Hypothalamus (tissue), 51 donors: ENCODE results near the gene DPAGT1.
"Not testable (repeated sequence)": the region's sequence is repeated elsewhere in the genome, so short reads cannot be mapped to it uniquely, and the experiment has no call there.

Experiments
- DNase-seq, 51 donors: peaks; one replicate each; lab custom pipeline; 2025; lab: John Stamatoyannopoulos, UW

DPAGT1 gene

DNA sequence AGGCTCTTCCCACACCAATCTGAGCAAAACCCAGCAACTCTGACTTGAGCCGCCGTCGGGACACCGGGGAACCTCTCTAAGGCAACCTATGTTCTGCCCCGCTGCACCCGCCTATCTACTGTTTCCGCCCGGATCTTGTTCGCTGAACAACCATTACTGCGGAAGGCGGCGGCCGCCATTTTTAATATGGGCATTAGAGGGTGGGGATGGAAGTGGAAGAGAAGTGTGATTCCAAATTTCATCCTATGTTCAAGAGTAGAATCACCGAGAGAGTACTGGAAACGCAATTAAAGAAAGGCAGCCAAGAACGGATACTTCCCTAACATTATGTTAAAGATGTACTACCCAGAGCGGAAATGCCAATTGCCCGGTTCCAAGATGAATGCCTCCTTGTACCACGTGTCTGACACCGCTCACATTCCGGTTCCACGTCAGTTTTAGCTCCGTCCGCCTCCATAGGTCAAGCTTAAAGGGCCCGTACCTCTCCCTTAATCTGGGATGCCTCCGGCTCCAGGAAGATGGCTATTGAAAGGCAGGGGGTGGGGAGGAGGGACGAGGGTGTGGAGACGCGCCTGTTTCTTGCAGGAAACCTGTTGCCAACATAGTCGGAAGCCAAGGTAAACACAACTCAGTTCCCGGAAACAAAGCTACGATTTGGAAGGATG, at the start of gene DPAGT1:
DPAGT1 (minus strand) TSS at position 95 of the 665 bp plus-strand sequence. CDS start 198 bp downstream, outside the sequence.
- DNase-seq = peak; percentile 56 to 98 (median 83)

DNA sequence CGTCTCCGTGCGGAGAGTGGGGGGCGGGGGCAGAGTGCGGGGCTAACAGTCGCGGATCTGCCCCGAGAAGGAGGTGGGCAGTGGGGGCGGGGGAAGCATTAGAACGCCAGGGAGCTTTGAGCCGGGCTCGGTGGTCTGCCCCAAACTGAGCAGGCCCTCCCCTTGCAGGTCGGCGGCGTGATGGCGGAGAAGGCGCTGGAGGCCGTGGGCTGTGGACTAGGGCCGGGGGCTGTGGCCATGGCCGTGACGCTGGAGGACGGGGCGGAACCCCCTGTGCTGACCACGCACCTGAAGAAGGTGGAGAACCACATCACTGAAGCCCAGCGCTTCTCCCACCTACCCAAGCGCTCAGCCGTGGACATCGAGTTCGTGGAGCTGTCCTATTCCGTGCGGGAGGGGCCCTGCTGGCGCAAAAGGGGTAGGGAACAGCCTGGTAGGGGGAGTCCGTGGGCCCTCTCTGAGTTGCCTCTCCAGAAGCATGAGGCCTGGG, 48.2 kb upstream of the DPAGT1 start:
- DNase-seq = no peak

DNA sequence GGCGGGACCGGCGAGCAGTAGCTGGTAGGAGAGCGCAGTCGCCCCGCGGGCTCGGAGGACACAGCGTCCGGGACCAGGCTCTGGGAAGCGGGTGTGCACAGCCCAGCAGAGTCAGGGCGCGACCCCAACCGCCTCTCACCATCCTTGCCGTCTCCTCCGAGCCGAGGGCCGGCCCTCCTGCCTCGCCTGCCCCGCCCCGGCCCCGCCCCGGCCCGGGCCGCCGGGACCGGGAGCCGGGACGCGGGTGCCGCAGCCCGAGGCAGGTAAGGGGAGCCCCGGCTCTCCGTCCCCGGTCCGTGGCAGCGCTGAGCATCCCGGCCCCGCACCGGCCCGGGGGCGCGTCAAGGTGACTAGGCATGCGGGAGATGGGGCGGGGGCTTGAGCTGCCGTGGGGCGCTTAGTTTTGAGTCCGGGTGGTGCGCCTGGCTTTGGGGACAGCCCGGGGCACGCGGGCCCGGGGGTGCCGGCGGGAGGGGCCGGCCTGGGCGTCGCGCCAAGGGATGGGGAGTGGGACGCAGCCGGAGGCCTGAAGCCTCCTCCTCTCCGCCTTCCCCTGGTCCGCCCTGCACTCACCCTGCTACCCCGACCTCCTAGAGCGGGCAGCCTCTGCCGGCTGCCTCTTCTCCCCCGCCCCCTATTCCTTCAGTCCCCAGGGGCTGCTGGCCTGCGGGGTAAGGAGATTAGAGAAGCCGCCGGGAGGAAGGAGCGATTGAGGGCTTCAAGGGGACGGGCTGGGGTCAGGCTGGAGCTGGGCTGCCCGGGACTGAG, 47.5 kb upstream of the DPAGT1 start, which contains the start of gene ABCG4:
ABCG4 (plus strand) TSS at position 35 of the 768 bp plus-strand sequence. CDS start 914 bp downstream, outside the sequence.
- peak in 4 of 51 donors; percentile 14 to 38 (median 20) for DNase-seq

DNA sequence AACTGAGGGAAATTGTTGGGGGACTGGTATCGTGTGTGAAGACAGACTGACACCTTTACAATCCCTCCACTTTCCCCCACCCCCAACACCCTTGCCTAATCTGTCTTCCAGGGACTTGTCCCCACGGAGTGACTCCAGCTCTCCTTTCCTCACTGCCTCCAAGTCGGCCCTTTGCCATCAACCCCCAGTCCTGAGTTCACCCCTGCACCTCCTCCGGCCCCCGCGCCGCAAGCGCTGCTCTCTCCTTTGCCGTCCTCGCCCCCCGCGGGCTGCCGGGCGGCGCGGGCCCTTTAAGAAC, 47.0 kb upstream of the DPAGT1 start:
- no peak for DNase-seq

DNA sequence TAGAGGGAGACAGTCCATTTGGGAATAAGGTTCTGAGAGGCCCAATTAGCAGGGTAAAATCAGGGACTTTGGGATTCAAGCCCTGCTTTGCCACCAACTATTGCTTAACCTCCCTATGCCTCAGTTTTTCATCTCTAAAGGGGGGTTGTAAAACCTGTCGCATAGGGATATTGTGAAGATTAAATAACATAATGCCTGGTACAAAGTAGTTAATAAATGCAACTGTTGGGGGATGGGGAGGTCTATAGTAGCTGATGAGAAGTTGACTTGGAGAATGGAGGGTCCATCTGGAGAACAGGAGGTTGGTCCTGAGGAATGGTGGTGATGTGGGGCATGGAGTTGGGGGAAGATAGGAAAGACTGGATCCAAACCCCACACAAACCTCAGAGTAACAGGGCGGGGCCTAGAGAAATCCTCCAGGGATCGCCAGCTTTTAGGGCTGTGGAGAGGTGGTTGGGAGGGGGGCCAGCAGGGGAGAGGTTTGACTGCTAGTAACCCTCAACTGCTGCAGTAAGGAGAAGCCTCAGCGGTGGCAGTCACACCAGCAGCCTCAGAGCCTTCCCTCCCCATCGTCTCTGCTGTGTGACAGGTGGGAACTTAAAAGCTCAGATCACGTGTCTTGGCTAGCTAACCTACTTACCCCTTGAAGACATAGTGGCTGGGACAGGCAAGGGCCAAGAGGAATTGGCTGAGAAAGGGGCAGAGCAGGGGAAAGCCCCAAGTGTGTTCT, 46.1 kb upstream of the DPAGT1 start:
- DNase-seq = no peak

DNA sequence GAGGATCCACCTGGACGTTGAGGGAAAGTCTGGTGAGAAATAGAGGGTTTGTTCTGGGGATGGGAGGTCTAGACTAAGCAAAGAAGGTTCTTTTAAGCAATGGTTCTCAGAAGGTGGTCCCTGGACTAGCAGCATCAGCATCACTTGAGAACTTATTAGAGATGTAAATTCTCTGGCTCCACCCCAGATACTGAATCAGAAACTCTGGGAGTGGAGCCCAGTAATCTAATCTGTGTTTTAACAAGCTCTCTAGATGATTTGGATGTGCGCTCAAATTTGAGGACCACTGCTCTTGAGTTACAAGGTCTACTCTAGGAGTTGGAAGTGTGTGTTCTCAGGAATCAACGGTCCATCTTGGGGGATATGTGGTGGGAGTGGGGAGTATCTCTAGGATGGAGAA, 43.9 kb upstream of the DPAGT1 start:
- no peak for DNase-seq

DNA sequence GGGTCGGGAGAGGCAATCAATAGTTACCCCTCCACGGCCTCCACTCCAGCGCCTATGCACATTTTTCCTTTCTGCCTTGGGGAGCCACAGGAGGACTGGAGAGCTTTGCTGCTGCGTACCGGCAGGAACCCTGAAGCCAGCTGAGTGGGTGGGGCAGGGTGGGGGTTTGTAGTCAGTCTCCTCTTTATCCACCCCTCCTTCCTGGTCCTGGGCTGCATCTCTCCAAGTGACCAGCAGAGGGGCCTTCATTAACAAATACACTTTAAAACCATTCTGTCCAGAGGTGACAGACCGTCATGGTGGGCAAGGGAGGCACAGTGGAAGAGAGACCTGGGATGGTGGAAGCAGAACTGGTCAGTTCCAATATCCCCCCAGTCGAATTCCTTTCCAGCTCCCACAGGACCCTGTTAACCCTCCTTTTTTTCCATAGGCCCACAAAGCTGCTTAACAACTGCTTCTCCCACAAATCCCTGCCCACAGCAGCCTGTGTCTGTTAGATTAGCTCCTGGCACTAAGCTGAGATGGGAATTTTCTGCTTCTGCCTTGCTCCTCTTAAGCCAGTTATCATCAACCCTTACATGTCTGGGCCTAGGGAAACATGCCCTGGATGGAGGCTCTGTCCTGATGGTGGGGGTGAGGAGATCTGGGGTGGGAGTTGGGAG, 43.3 kb upstream of the DPAGT1 start:
- DNase-seq = peak in 20 of 51 donors; percentile 2 to 37 (median 22)

DNA sequence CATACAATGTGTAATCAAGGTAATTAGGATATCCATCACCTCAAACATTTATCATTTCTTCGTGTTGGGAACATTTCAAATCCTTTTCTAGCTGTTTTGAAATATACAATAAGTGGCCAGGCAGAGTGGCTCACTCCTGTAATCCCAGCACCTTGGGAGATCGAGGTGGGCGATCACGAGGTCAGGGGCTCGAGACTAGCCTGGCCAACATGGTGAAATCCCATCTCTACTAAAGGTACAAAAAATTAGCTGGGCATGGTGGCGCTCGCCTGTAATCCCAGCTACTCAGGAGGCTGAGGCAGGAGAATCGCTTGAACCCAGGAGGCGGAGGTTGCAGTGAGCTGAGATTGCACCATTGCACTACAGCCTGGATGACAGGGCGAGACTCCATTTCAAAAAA, 37.6 kb upstream of the DPAGT1 start:
- not testable (repeated sequence) for DNase-seq

DNA sequence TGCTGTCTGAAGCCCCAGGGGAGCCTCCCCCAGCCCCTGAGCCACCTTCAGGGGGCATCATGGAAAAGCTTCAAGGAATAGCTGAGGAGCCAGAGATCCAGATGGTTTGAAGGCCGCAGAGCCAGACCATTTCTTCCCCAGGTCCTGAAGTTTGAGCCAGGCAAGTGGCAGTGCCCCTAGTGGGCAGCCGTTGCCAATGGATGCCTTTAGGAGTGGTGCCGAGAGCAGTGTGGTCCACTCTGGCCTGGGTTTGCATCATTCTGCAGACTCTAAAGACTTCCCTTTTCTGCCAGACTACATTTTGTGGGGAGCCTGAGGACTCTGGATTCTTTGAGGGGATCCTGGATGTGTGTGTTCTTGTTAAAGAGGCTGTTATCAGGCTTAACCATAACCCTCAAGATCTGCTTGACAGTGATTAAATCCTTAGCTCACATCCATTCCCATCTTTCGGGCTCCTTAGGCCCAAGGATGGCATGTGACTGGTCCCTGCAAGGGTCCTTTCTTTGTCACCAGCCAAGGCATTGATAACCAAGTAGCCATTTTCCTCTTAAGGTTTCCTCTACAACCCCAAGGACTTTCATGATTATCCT, 32.8 kb upstream of the DPAGT1 start:
- no peak for DNase-seq

DNA sequence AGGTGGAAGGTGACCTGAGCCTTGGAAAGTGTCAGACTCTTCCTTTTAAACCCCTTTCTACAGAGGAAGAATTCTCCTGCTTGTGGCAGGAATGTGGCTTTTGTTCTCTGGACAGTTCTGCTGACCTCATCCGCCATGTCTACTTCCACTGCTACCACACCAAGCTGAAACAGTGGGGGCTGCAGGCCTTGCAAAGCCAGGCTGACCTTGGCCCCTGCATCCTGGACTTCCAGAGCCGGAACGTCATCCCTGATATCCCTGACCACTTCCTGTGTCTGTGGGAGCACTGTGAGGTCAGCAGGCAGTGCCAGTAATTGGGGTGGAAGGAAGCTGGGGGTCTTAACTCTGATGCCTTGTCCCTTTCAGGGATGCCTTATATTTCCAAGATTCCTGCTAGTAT, 29.0 kb upstream of the DPAGT1 start:
- DNase-seq = no peak

DNA sequence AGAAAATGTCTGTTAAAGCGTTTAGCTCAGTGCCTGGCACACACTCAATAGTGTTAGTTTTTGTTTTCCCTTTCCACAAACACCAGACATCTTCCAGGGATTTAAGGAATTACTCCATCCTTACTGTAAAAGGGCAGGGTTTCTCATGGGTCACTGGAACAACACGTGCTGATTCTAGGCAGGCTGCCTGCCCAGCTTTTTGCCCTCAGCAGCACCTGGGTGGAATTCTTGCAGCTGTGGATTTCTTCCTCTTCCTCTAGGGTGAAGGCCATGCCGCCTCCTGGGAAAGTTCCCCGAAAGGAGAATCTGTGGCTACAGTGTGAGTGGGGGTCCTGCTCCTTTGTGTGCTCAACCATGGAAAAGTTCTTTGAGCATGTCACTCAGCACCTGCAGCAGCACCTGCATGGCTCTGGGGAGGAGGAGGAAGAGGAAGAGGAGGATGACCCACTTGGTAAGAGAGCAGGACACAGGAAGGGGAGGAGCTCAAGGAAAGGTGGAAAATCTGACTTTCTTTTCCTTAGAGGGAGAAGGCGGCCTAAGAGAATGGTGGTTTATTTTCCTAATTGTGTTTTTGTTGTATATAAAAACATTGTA, 25.1 kb upstream of the DPAGT1 start:
- DNase-seq = no peak

DNA sequence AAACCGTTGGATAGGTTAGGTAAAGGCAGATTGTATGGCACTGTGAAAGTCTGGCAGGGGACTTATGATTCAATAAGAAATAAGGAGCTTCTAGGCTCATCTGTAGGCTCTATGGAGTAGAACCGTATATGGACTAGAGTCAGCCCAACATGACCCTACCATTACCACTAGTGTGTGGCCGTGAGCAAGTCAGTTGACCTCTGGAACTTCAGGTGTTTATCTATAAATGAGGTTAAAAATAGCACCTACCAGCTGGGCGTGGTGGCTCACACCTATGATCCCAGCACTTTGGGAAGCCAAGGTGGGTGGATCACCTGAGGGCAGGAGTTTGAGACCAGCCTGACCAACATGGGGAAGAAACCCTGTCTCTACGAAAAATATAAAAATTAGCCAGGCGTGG, 24.2 kb upstream of the DPAGT1 start:
- DNase-seq = no peak

DNA sequence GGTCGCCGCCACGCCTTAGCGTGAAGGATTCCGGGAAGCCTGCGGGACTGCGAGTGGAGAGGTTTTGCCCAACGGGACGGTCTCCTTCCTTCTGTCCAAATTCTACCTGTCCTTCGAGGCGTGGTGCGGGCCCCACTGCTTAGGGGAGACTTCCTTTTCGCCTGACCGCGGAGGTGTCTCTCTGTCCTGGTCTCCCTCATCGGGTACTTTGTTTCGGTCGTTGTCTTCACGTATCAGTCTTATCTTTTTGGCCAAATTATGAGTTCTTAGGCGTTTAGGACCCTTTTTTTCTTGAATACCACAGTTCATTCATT, 20.1 kb upstream of the DPAGT1 start:
- DNase-seq = no peak

DNA sequence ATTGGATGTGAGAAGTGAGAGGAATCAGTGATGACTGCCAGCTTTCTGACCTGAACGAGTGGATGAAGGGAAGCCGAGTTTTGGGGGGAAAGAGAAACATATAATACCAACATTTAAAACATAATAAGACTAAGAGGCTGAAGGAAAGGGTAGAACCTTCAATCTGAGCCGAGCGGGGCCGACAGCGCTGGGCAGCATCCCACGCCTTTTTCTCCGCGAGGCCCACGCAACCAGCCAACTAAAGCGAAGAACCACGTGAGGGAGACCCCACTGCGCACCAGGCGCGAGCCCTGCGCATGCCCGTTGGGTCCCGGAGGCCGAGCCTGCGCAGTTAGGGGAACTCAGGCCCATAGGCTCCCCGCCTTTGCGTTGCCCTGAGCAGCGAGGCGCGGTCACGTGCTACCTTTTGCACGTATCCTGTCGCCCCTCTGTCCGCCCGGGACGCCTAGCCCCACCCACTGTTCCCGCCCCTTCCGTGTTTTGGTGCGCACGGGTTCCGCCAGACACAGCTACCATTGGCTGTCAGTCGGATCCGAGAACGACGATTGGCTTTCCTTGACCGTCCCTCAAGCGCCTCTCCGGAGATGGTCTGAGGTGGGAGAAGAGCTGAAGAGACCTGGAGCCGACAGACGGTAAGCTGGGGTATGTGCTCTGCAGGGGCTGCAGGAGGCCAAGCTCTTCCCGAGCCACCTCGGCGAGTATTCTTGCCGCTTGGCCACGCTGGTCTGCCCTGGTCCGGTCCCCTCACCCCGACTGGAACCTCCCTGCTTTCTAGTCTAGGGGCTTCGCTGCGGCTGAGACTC, 19.6 kb upstream of the DPAGT1 start, which contains the start of gene HINFP:
HINFP (plus strand) TSS at position 573 of the 803 bp plus-strand sequence. CDS start 5,365 bp downstream, outside the sequence.
- DNase-seq = peak; percentile 82 to 100 (median 99)

DNA sequence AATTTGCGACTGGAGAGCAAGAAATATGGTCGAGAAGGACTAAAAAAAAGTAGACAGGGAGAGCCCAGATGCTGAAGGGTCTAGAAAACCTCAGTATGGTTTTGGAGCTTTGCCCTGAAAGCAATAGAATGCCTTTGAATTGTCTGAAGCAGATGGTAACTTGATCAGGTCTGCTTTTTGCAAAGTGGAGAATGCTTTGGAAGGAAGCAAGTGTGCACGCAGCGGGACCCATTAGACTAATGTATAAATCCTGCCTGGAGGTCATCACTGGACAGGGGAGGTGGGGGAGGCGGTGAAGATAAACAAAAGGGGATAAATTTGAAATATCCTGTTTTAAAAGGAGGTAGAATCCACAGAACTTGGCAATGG, 19.0 kb upstream of the DPAGT1 start:
- peak in 1 of 51 donors; percentile 42 for DNase-seq

DNA sequence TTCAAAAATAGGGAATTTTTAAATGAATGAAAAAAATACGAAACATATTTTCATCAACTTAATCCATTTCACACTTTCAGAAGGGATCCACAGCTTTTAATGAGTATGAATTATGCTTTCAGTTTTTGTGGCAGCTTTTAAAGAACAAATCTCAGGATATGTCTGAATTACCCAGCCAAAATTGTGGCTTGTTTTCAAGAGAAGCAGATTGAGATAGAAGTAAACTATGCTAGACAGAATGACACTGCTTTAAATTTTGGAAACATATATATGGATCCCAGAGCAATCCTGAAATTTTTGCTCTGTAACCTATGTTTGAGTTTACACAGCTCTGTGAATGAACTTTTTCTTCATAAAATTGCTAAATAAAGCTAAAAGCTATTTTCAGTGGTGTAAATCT, 17.3 kb upstream of the DPAGT1 start:
- no peak for DNase-seq

DNA sequence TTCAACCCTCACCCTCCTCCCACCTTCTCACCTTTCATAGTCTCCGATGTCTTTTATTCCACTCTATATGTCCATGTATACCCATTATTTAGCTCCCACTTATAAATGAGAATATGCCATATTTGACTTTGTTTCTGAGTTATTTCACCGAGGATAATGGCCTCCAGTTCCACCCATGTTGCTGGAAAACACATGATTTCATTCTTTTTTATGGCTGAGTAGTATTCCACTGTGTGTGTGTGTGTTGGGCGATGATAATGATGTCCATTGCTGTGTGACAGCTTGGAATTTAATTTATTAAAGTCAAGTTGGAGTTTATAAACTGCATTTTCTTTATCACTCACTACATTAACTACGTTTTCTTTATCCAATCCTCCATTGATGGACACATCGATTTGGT, 16.6 kb upstream of the DPAGT1 start:
- DNase-seq = no peak

DNA sequence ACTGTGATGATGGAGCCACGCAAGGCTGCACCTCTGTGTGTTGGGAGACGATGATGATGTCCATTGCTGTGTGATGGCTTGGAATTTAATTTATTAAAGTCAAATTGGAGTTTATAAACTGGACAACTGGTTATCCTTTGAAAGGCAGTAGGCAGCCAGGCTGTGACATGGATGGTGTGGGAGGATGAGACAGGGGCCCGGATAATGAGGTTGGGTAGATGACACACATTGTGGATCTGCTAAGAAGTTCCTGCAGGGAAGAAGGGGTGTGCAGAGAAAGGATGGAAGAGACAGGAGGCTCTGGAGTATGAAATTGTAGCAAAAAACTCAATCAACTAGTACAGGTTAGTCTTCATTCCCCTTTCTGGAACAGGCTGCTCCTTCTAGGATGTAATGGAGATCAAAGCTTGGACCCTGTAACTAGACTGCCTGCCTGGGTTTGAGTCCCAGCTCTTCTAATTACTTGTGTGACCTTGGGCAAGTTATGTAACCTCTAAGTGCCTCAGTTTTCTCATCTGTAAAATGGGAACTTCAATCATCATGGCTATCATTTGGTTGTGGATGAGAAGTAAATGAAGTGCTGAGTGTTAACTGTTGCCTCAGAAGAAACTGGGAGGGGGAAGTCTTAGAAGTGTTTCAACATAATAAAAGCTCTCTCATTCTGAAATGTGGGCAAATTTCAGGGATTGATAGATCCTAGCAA, 15.5 kb upstream of the DPAGT1 start:
- no peak for DNase-seq

DNA sequence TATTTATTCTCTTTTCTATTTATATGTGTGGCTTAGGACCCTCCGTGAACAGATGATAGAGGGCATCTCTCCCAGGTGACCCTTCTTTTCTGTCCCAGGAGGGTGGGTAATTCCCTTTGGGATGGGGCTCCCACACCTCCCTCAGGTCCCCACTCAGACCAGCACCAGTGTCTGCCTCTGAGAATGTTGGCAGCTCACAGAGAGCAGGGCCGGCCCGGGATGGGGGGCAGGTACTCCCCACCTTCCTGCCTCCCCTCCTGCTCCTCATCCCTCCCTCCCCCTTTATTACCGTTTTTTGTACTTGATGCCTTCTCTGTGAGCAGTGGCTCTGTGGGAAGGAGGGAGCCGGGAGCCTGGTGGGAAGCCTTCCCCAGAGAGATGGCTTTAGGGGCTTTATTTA, 14.9 kb upstream of the DPAGT1 start:
- DNase-seq = no peak
